Activated CD8-positive, alpha-beta T cell treated with anti-CD3 and anti-CD28 coated beads for 36 hours (primary cell): ENCODE results near the gene AADAT. TPM values are rescaled to one million over a fixed set of nuclear protein-coding genes. Genes with fewer than 3 reads are reported as not detected.

Experiments used
- ATAC-seq: fragments of 200-7000 bp; cut with Tn5 transposase; one replicate; pipeline ENCODE4 v1.10.0; 2021; ENCODE audit warnings: mild to moderate bottlenecking, moderate library complexity
- CTCF ChIA-PET: fragments of 350-600 bp; sonication (Branson Sonifier 250); formaldehyde crosslinking; loops from one replicate; lab custom pipeline; 2021; ENCODE audit warnings: antibody characterized with exemption; lab: Charles Lee
- POLR2A ChIA-PET: fragments of 350-600 bp; sonication (Branson Sonifier 250); formaldehyde crosslinking; loops from one replicate; lab custom pipeline; 2021; ENCODE audit warnings: antibody characterized with exemption; lab: Charles Lee
- DNase-seq: peaks from one replicate; pipeline ENCODE4 v3.0.0-alpha.2; 2020
- H3K27ac Mint-ChIP-seq: one replicate; pipeline ENCODE4 v1.8.0; 2021; ENCODE audit warnings: mild to moderate bottlenecking, mixed read lengths
- H3K27me3 Mint-ChIP-seq: one replicate; pipeline ENCODE4 v1.8.0; 2021; ENCODE audit warnings: mixed read lengths
- H3K36me3 Mint-ChIP-seq: one replicate; pipeline ENCODE4 v1.8.0; 2021; ENCODE audit warnings: low read depth, mixed read lengths
- H3K4me1 Mint-ChIP-seq: one replicate; pipeline ENCODE4 v1.8.0; 2021; ENCODE audit warnings: low read depth, mixed read lengths
- H3K4me3 Mint-ChIP-seq: one replicate; pipeline ENCODE4 v1.8.0; 2021; ENCODE audit warnings: mild to moderate bottlenecking, moderate library complexity, mixed read lengths
- H3K9me3 Mint-ChIP-seq: one replicate; pipeline ENCODE4 v1.8.0; 2021; ENCODE audit warnings: mixed read lengths
- intact Hi-C: fragments of 100-400 bp; cut with micrococcal nuclease; formaldehyde crosslinking; loops from one replicate; pipeline ENCODE4 v1.10.0; 2022
- total RNA-seq, 2 experiments: library from RNA; stranded (reverse); gene quantifications; one replicate each; pipeline ENCODE4 v1.2.3, GENCODE V29; 2021
- TF ChIP-seq, protein P1 (sequence below): fragments of 200-600 bp; IDR thresholded peaks from one replicate; pipeline ENCODE4 v1.8.0; 2022; ENCODE audit warnings: antibody characterized with exemption, mild to moderate bottlenecking

The AADAT gene
- total RNA-seq, 2 experiments from 2014 or later: not detected

DNA sequence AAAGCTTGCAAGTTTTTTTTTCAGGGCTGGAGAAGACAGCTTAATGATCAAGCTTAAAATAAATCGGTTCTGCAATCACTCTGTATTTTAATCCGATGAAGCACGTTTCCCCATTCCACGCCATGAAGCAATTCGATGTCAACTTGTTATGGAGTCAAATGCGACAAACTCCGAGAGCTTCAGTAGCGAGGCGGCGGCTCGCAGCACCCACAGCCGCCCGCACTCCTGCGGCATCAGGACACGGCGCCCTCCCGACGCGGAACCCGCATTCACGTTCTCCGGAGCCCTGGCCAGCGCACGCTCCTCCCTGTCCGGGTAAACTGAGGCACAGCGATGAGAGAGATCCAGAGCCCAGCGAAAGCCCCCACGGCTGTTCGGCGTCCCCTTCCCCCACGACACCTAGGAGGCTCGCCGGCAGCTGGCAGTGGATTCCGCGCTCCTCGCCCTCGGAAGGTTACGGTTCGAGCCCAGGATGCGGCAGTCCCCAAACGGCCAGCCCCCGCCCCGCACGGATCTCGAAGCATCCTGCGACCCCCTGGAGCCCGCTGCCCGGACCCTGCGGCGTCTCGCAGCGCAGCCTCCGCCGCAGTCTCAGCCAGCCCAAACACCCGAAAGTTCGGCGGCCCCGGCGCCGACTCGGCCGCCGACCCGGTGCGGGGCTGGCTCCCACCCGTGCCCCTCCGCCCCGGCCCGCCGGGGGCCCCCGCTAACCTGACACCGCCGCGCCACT, 64.1 kb downstream of the AADAT start:
- Mint-ChIP-seq H3K4me3 (peak overlapping the region; percentile 64), H3K27me3 (peaks cover 18% of the 10 kb centered on the region), H3K27ac (no peak overlapping the region), H3K36me3 (peaks cover 2% of the 10 kb centered on the region), H3K9me3 (peaks cover 4% of the 10 kb centered on the region), H3K4me1 (peaks cover 3% of the 10 kb centered on the region)
- intact Hi-C loops: loop anchor here (10.0 kb wide), 1 partner anchor 411 kb away; the partner anchor contains the start of gene NEK1
- DNase-seq (peak; percentile 24), ATAC-seq (no peak)
- POLR2A ChIA-PET: no interaction called here
- CTCF ChIA-PET: interaction anchor here (0.8 to 1.5 kb wide), 5 partner anchors 13 to 414 kb away, joined by 3 read pairs; partner anchors contain the start of gene NEK1
- TF ChIP-seq, protein P1, sequence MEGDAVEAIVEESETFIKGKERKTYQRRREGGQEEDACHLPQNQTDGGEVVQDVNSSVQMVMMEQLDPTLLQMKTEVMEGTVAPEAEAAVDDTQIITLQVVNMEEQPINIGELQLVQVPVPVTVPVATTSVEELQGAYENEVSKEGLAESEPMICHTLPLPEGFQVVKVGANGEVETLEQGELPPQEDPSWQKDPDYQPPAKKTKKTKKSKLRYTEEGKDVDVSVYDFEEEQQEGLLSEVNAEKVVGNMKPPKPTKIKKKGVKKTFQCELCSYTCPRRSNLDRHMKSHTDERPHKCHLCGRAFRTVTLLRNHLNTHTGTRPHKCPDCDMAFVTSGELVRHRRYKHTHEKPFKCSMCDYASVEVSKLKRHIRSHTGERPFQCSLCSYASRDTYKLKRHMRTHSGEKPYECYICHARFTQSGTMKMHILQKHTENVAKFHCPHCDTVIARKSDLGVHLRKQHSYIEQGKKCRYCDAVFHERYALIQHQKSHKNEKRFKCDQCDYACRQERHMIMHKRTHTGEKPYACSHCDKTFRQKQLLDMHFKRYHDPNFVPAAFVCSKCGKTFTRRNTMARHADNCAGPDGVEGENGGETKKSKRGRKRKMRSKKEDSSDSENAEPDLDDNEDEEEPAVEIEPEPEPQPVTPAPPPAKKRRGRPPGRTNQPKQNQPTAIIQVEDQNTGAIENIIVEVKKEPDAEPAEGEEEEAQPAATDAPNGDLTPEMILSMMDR: no peak

DNA sequence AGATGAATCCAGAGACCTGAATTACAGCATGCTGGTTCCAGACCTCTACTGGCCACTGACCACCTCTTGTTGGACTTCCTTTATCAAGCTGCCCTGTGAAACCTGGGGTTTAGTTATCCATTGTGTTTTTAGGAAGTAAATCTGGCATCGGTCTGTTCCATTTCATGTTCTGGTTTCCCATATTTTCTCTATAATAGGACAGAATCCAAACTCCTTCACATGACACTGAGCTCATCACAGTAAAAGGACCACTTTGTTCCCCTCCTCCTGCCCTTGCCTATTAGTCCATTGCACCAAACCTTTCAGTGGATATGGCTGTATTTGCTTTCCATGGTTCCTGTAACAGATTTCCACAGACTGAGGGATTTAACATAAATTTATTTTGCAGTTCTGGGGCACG, 67.5 kb downstream of the AADAT start:
- Mint-ChIP-seq H3K36me3 (no peaks in the 10 kb centered on the region), H3K4me3 (no peak overlapping the region), H3K9me3 (no peaks in the 10 kb centered on the region), H3K27me3 (peaks cover 6% of the 10 kb centered on the region), H3K4me1 (no peaks in the 10 kb centered on the region), H3K27ac (no peak overlapping the region)
- TF ChIP-seq, protein P1: no peak
- ATAC-seq: no peak
- POLR2A ChIA-PET: no interaction called here
- DNase-seq: no peak
- CTCF ChIA-PET: interaction anchor here (0.9 to 1.1 kb wide), 2 partner anchors 21 to 212 kb away, joined by 3 to 4 read pairs; no protein-coding TSS in a partner anchor
- intact Hi-C loops: loop anchor here (10.0 kb wide), 1 partner anchor 407 kb away; the partner anchor contains the start of gene NEK1

DNA sequence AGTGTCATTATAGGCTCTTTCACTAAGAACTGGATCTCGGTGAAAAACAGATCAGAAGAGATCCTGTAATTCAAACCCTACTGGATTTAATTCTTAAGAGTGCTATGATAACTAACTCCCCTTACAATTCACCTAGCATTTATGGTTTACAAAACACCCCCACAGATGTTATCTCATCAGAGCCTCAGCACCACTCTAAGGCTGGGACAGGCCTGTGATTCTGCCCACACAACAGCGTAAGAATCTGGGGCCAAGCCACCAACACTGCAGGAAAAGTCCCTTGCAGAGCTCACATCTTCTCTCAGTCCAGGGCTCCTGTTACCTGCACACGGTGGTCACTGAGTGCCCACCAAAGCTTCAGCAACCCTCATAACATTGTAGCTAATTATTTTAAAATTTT, 72.5 kb downstream of the AADAT start:
- Mint-ChIP-seq H3K4me1 (no peaks in the 10 kb centered on the region), H3K27me3 (no peaks in the 10 kb centered on the region), H3K36me3 (no peaks in the 10 kb centered on the region), H3K9me3 (no peaks in the 10 kb centered on the region), H3K27ac (no peak overlapping the region), H3K4me3 (no peak overlapping the region)
- ATAC-seq (no peak), DNase-seq (no peak)
- ChIA-PET POLR2A (no interaction called here), CTCF (no interaction called here)
- intact Hi-C loops: no loop called here
- TF ChIP-seq, protein P1: no peak

DNA sequence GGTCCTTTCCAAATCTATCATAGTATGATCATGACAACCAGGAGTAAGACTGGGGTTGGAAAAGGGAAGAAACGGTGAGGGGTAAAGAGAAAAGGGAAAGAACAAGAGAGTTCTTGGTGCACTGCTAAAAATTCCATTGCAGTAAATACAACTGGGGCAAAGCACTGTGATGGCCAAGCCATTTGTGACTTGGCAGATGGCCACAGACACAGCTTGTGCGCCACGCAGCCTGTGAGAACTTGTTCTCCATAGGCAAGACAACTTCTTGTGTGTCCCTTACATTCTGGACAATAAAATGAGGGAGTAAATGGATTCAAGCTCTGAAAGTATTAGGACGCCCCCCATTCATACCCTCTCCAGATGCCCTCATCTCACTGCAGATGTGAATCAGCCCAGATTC, 74.5 kb downstream of the AADAT start:
- intact Hi-C loops: no loop called here
- ChIA-PET POLR2A (interaction anchor here (0.9 kb wide), 1 partner anchor 12 kb away, joined by 3 read pairs; no protein-coding TSS in a partner anchor), CTCF (no interaction called here)
- no peaks in the 10 kb centered on the region for H3K4me1 Mint-ChIP-seq
- no peaks in the 10 kb centered on the region for H3K9me3 Mint-ChIP-seq
- no peaks in the 10 kb centered on the region for H3K36me3 Mint-ChIP-seq
- ATAC-seq (no peak), DNase-seq (no peak)
- H3K27me3 Mint-ChIP-seq: no peaks in the 10 kb centered on the region
- H3K27ac Mint-ChIP-seq: no peak overlapping the region
- no peak overlapping the region for H3K4me3 Mint-ChIP-seq
- TF ChIP-seq, protein P1: no peak

DNA sequence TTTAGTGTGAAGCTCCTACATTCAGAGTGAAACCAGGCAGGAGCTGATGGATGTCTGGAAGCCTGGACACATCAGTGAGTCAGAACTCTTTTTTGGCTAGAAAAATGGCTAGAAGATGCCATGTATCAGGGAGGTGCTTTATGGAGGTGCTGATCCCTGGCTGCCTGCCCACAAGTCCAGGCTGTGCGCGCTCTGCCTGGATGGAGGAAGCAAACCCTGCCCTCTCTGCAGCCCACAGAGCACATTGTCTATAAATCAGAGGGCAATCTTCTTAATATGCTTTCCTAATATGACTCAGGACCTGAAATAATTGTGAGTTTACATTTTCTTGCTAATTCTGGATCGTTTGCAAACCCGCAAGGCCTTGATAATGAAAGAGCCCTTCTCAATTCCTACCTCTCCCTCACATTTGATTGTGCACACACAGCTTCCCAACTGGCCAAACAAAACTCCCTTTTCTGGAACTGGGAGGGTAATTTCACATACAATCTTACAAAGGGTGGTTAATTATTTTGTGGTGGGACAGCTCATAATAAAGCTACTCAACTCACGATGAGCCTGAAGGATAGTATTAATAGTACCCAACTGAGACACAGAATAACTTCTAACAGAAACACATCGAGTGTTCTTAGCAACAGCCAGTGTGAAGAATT, 75.3 kb downstream of the AADAT start:
- ChIA-PET CTCF (no interaction called here), POLR2A (interaction anchor here (0.9 kb wide), 1 partner anchor 13 kb away, joined by 3 read pairs; no protein-coding TSS in a partner anchor)
- H3K4me3 Mint-ChIP-seq: no peak overlapping the region
- no peaks in the 10 kb centered on the region for H3K27me3 Mint-ChIP-seq
- TF ChIP-seq, protein P1: no peak
- H3K27ac Mint-ChIP-seq: no peak overlapping the region
- H3K36me3 Mint-ChIP-seq: no peaks in the 10 kb centered on the region
- ATAC-seq: no peak
- H3K4me1 Mint-ChIP-seq: no peaks in the 10 kb centered on the region
- DNase-seq: no peak
- no peaks in the 10 kb centered on the region for H3K9me3 Mint-ChIP-seq
- intact Hi-C loops: no loop called here
